HepG2 (cell line): Measurements from ENCODE around the gene POLE.

Experiments
- FOXO1 ChIP-seq: sonication (generic); formaldehyde crosslinking; IDR thresholded peaks from 2 replicates; pipeline ENCODE4 v1.4.0; 2020; ENCODE audit warnings: missing genetic modification reagents
- NR2F2 ChIP-seq: IDR thresholded peaks from 2 replicates; pipeline ENCODE4 v1.6.1; 2012; ENCODE audit warnings: low read depth, inconsistent platforms, borderline replicate concordance
- POLR2AphosphoS5 ChIP-seq: IDR thresholded peaks from 2 replicates; pipeline ENCODE4 v1.6.1; 2012; ENCODE audit warnings: low read depth, low read length
- SAFB2 ChIP-seq: sonication (generic); formaldehyde crosslinking; IDR thresholded peaks from 2 replicates; pipeline ENCODE4 v1.5.1; 2020; ENCODE audit warnings: missing genetic modification reagents, low read depth, mild to moderate bottlenecking, borderline replicate concordance
- SRF ChIP-seq: IDR thresholded peaks from 2 replicates; pipeline ENCODE4 v1.6.1; 2011; ENCODE audit warnings: mild to moderate bottlenecking, low read depth, low read length, moderate library complexity
- TIGD3 ChIP-seq: sonication (generic); formaldehyde crosslinking; IDR thresholded peaks from 2 replicates; pipeline ENCODE4 v1.5.1; 2020; ENCODE audit warnings: mild to moderate bottlenecking, missing genetic modification reagents, borderline replicate concordance
- ZBTB39 ChIP-seq: sonication (generic); formaldehyde crosslinking; IDR thresholded peaks from 2 replicates; pipeline ENCODE4 v1.5.0; 2020; ENCODE audit warnings: missing genetic modification reagents
- ZBTB44 ChIP-seq: sonication (generic); formaldehyde crosslinking; IDR thresholded peaks from 2 replicates; pipeline ENCODE4 v1.4.0; 2020; ENCODE audit warnings: missing genetic modification reagents
- ZNF790 ChIP-seq: sonication (generic); formaldehyde crosslinking; IDR thresholded peaks from 2 replicates; pipeline ENCODE4 v1.8.0; 2022; ENCODE audit warnings: missing genetic modification reagents, mild to moderate bottlenecking, borderline replicate concordance

GRCh38 chr12:132610866-132611602, 76.1 kb downstream of the POLE start:
- no peak for TF ChIP-seq SRF
- no peak for TF ChIP-seq TIGD3
- TF ChIP-seq SAFB2 = no peak
- no peak for TF ChIP-seq POLR2AphosphoS5
- TF ChIP-seq ZNF790 (CRISPR knock-in tag) = no peak
- no peak for TF ChIP-seq NR2F2
- no peak for TF ChIP-seq FOXO1 (CRISPR knock-in tag)
- TF ChIP-seq ZBTB39 = no peak
- no peak for TF ChIP-seq ZBTB44
